Rectal smooth muscle tissue (tissue), 1 donor: ENCODE measurements around the gene FAM221A.

Experiments used
- H3K27ac ChIP-seq: one replicate; pipeline ENCODE4 v1.7.0; 2013; ENCODE audit warnings: low read depth, low read length, inconsistent platforms
- H3K27me3 ChIP-seq: one replicate; pipeline ENCODE4 v1.7.0; 2013; ENCODE audit warnings: low read length; ENCODE audit not compliant: control insufficient read depth, insufficient read depth
- H3K36me3 ChIP-seq: one replicate; pipeline ENCODE4 v1.7.0; 2013; ENCODE audit warnings: low read length; ENCODE audit not compliant: control insufficient read depth, insufficient read depth
- H3K4me1 ChIP-seq: one replicate; pipeline ENCODE4 v1.7.0; 2013; ENCODE audit warnings: low read length; ENCODE audit not compliant: control insufficient read depth, insufficient read depth
- H3K4me3 ChIP-seq: one replicate; pipeline ENCODE4 v1.7.0; 2013; ENCODE audit warnings: low read length
- H3K9ac ChIP-seq: one replicate; pipeline ENCODE4 v1.7.0; 2013; ENCODE audit warnings: low read length

The FAM221A gene

DNA sequence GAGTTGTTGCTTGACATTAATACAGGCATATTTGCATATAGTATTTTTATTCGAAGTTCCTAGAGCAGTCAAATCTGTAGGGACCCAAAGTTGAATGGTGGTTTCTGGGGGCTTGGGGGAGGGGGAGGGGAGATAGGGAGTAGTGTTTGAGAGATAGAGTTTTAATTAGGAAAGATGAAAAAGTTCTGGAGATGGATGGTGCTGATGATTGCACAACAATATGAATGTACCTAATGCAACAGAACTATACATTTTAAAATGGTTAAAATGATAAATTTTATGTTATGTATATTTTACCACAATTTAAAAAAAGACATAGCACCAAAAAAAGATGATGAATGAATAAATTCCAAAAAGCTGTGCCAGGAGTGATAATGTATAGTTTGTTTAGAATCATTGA is 71.9 kb downstream of the FAM221A start:
- Histone ChIP-seq H3K9ac (no peak overlapping the region), H3K4me3 (no peak overlapping the region), H3K27ac (no peak overlapping the region), H3K27me3 (no peaks in the 10 kb centered on the region), H3K36me3 (no peaks in the 10 kb centered on the region), H3K4me1 (no peaks in the 10 kb centered on the region)
